Small intestine (tissue), 7 donors: ENCODE data around the gene TTLL13. TPM values are rescaled to one million over a fixed set of nuclear protein-coding genes. Genes with fewer than 3 reads are reported as not detected.

Experiments used
- DNase-seq, 2 donors: peaks; one replicate each; pipeline versions ENCODE4 v3.0.0 to v3.0.0-alpha.2; 2013
- FAIRE-seq: peaks from 2 replicates; lab custom pipeline; 2012; peaks lifted over from hg19 to GRCh38; lab: Jason Lieb, UNC
- H3K27ac ChIP-seq, 3 donors: one replicate each; pipeline ENCODE4 v1.5.1; 2013; ENCODE audit warnings: low read length in 2 of 3, mild to moderate bottlenecking in 2 of 3, control low read depth in 1 of 3, inconsistent platforms in 1 of 3, low read depth in 1 of 3, moderate library complexity in 1 of 3
- H3K27me3 ChIP-seq, 3 donors: one replicate each; pipeline ENCODE4 v1.6.1; 2013; ENCODE audit warnings: low read length in 3 of 3, inconsistent platforms in 1 of 3; ENCODE audit not compliant: control insufficient read depth in 3 of 3, insufficient read depth in 3 of 3
- H3K36me3 ChIP-seq, 3 donors: one replicate each; pipeline ENCODE4 v1.6.1; 2013; ENCODE audit warnings: low read length in 3 of 3, inconsistent platforms in 1 of 3, low read depth in 1 of 3, mild to moderate bottlenecking in 1 of 3, moderate library complexity in 1 of 3; ENCODE audit not compliant: control insufficient read depth in 3 of 3, insufficient read depth in 2 of 3
- H3K4me1 ChIP-seq, 3 donors: one replicate each; pipeline ENCODE4 v1.6.1; 2013; ENCODE audit warnings: low read length in 2 of 3, inconsistent platforms in 1 of 3, low read depth in 1 of 3, mild to moderate bottlenecking in 1 of 3, moderate library complexity in 1 of 3; ENCODE audit not compliant: control insufficient read depth in 3 of 3, insufficient read depth in 2 of 3
- H3K4me3 ChIP-seq, 3 donors: one replicate each; pipeline ENCODE4 v1.5.1; 2013; ENCODE audit warnings: low read length in 3 of 3, control low read depth in 1 of 3, inconsistent platforms in 1 of 3, low read depth in 1 of 3, mild to moderate bottlenecking in 1 of 3, moderate library complexity in 1 of 3
- H3K9me3 ChIP-seq, 2 donors: one replicate each; pipeline ENCODE4 v1.6.1; 2013; ENCODE audit warnings: low read depth in 1 of 2, low read length in 1 of 2; ENCODE audit not compliant: control insufficient read depth in 2 of 2, insufficient read depth in 1 of 2
- WGBS, 3 donors: extraction: QIAGEN DNeasy Blood & Tissue Kit; methylation state at CpG; one replicate each; pipeline ENCODE4 v1.1.7; 2013; 5-methylcytosine and 5-hydroxymethylcytosine counted together
- polyA plus RNA-seq, 4 donors: library from polyadenylated mRNA; stranded (reverse) in 3 of 4; unstranded in 1 of 4; fragments of 200-250 nt in 3 of 4; fragments of 120-200 nt in 1 of 4; gene quantifications; one replicate each; pipeline versions ENCODE4 v1.2.1 to v1.2.3, GENCODE V29; 2013
- donor health status: healthy with polysubstance abuse.
- donor health status: control.
- donor health status: control.
- donor health status: Bipolar disorder and iron deficiency.
- donor health status: healthy.

The TTLL13 gene
- polyA plus RNA-seq, 4 donors, result 0.07 to 0.45 (median 0.27) TPM; not detected in 1

- FAIRE-seq, result no peak
- WGBS, 3 donors, result 32 to 76% (median 48%) methylated on average over 5 of the region's 5 CpGs
- peak overlapping the region in 1 of 3 donors; percentile 12 for H3K27ac ChIP-seq
Measured at GRCh38 chr15:90261811-90262210, 12.5 kb downstream of the TTLL13 start.

DNA sequence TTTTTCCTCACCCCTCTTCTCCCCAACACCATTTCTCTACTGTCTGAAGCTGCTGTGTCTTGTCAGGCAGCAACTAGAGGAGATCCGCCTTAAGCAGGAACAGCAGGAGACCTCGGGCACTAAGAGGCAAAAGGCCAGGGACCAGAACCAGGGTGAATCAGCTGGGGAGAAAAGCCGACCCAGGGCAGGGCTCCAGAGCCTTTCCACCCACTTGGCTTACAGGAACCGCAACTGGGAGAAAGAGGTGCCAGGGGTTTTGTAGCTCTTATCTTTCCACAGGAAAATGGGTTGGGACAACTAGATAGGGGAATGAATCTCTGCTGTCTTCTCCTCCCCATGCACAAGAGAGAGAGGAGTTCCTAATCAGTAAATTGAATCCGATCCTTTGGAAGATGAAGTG, 13.1 kb downstream of the TTLL13 start:
- H3K36me3 ChIP-seq, result peaks cover 0 to 9% (median 0%) of the 10 kb centered on the region in 3 donors
- FAIRE-seq (no peak), DNase-seq (peak in 1 of 2 donors; percentile 24)
- peak overlapping the region in 1 of 3 donors; percentile 12 for H3K27ac ChIP-seq
- 49 to 78% (median 64%) methylated on average over 5 of the region's 5 CpGs for WGBS, 3 donors
- H3K27me3 ChIP-seq, result no peaks in the 10 kb centered on the region
- H3K4me1 ChIP-seq, result peaks cover 1 to 17% (median 4%) of the 10 kb centered on the region in 3 donors
- H3K9me3 ChIP-seq, result no peaks in the 10 kb centered on the region
- no peak overlapping the region for H3K4me3 ChIP-seq

More at GRCh38 chr15:90261811-90262210, 12.5 kb downstream of the TTLL13 start:
- Histone ChIP-seq H3K27me3 (no peaks in the 10 kb centered on the region), H3K4me3 (no peak overlapping the region), H3K36me3 (peaks cover 0 to 3% (median 0%) of the 10 kb centered on the region in 3 donors), H3K4me1 (peaks cover 0 to 12% (median 0%) of the 10 kb centered on the region in 3 donors), H3K9me3 (no peaks in the 10 kb centered on the region)
- DNase-seq, result peak in 1 of 2 donors; percentile 61

DNA sequence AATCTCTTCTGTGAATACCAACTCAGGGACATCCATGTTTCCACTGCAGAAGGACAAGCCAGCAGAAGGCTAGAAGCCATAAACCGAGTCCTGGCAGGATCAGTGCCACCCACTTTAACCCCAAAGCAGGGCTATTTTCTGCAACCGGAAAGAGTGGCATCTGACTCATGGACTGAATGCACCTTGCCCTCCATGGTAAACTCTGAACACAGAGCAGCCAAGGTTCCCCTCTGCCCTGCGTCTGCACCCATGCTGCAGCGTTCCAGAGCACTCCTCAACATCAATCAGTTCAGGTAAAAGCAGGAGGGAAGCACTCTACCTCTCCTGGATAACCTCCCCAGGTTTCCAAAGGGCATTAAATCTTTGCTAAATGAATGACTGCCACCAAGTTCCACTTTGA, 15.3 kb downstream of the TTLL13 start:
- Histone ChIP-seq H3K27ac (peak overlapping the region; percentile 93 to 99 (median 95)), H3K4me1 (peaks cover 4 to 29% (median 13%) of the 10 kb centered on the region in 3 donors), H3K4me3 (peak overlapping the region; percentile 63 to 89 (median 78)), H3K27me3 (no peaks in the 10 kb centered on the region), H3K9me3 (no peaks in the 10 kb centered on the region), H3K36me3 (peaks cover 0 to 16% (median 0%) of the 10 kb centered on the region in 3 donors)
- DNase-seq (peak; percentile 80 to 94), FAIRE-seq (no peak)
- 4 to 39% (median 16%) methylated on average over 4 of the region's 4 CpGs for WGBS, 3 donors

DNA sequence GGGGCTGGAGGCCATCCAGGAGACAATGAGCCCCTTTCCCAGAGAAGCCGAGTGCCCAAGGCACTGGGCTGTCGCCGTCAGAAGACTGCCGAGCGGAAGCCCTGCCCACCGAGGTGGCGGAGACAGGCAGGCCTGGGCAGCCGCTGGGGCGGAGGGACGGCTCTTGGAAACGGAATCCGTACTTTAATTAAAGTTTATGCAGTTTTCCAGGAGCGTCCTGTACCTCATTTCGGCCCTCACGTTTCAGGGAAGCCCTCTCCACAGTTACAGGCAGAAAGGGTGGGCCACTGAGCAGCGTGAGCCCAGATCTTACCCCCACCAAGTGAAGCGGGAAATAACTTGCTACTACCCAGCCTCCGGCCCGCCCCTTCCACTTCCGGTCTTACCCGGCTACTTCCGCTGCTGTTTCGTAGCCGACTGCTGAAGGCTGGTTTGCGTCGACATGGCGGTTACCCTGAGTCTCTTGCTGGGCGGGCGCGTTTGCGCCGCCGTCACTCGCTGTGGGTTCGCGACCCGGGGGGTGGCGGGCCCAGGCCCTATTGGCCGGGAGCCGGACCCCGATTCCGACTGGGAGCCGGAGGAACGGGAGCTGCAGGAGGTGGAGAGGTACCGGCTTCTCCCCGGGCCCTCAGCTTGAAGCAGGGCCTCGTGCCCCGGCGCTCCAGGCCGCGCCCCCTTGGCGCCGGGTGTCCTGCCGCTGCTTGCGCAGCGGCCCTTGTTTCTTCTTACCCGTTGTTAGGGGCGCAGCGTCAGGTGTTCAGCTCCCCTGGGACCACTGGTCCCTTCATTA, 16.1 kb downstream of the TTLL13 start, which contains the start of gene NGRN:
Gene NGRN (plus strand): TSS at position 402 of the 790 bp plus-strand sequence. CDS start 41 bp downstream, at position 443.
- peaks cover 0 to 19% (median 5%) of the 10 kb centered on the region in 3 donors for H3K36me3 ChIP-seq
- H3K27me3 ChIP-seq, result no peaks in the 10 kb centered on the region
- peaks cover 4 to 29% (median 13%) of the 10 kb centered on the region in 3 donors for H3K4me1 ChIP-seq
- H3K27ac ChIP-seq, result peak within 1 kb of the TSS; percentile 93 to 99 (median 95)
- DNase-seq (peak; percentile 92 to 98), FAIRE-seq (no peak)
- 0 to 1% (median 0%) methylated on average over 54 to 59 of the region's 59 CpGs for WGBS, 3 donors
- H3K9me3 ChIP-seq, result no peaks in the 10 kb centered on the region
- peak within 1 kb of the TSS; percentile 63 to 89 (median 78) for H3K4me3 ChIP-seq

DNA sequence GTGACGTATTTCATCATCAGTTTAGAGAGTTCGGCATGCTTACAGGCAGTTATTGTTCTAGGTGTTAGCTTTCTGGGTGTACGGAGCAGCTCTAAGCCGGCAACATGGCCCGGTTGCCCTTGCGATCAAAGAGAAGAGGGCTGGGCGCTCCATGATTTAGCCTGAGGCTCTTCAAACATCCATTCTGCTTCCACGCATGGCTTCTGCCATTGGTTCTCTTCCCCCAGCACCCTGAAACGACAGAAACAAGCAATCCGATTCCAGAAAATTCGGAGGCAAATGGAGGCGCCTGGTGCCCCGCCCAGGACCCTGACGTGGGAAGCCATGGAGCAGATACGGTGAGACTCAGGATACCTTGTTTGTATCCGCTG, 16.7 kb downstream of the TTLL13 start:
- H3K36me3 ChIP-seq, result peaks cover 0 to 23% (median 7%) of the 10 kb centered on the region in 3 donors
- H3K9me3 ChIP-seq, result no peaks in the 10 kb centered on the region
- FAIRE-seq (no peak), DNase-seq (peak in 1 of 2 donors; percentile 44)
- no peaks in the 10 kb centered on the region for H3K27me3 ChIP-seq
- peaks cover 4 to 29% (median 13%) of the 10 kb centered on the region in 3 donors for H3K4me1 ChIP-seq
- 0% methylated on average over 16 of the region's 16 CpGs for WGBS, 3 donors
- peak overlapping the region; percentile 63 to 89 (median 78) for H3K4me3 ChIP-seq
- H3K27ac ChIP-seq, result peak overlapping the region; percentile 93 to 99 (median 95)

DNA sequence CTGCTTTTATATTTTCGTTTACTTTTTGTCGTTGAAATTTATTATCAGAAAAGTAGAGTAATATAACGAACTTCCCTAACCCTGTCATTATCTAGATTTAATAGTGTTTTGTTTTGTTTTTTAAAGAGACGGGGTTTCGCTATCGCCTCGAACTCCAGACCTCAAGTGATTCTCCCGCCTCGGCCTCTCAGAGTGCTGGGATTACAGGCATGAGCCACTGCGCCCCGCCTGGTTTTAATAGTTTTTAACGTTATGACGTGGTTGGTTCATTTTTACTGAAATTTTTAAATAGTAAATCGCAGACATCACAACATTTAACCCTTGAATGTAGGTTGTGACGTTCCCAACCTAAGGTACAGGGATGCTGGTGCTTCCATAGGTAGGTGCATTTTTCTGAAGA, 17.1 kb downstream of the TTLL13 start:
- no peaks in the 10 kb centered on the region for H3K9me3 ChIP-seq
- no peaks in the 10 kb centered on the region for H3K27me3 ChIP-seq
- H3K36me3 ChIP-seq, result peaks cover 0 to 28% (median 8%) of the 10 kb centered on the region in 3 donors
- 2 to 8% (median 2%) methylated on average over 15 of the region's 15 CpGs for WGBS, 3 donors
- peaks cover 4 to 29% (median 13%) of the 10 kb centered on the region in 3 donors for H3K4me1 ChIP-seq
- FAIRE-seq, result no peak
- DNase-seq, result peak; percentile 31 to 38
- H3K27ac ChIP-seq, result peak overlapping the region; percentile 93 to 99 (median 95)
- peak overlapping the region; percentile 27 to 89 (median 63) for H3K4me3 ChIP-seq

- no peak for FAIRE-seq
- Histone ChIP-seq H3K27ac (peak overlapping the region in 1 of 3 donors; percentile 17), H3K9me3 (no peaks in the 10 kb centered on the region), H3K36me3 (peaks cover 3 to 34% (median 19%) of the 10 kb centered on the region in 3 donors), H3K4me3 (no peak overlapping the region), H3K27me3 (no peaks in the 10 kb centered on the region), H3K4me1 (peaks cover 4 to 29% (median 13%) of the 10 kb centered on the region in 3 donors)
- peak; percentile 33 to 53 for DNase-seq
- 8 to 46% (median 33%) methylated on average over 1 of the region's 1 CpG for WGBS, 3 donors
Measured at GRCh38 chr15:90268415-90268814, 19.1 kb downstream of the TTLL13 start.

DNA sequence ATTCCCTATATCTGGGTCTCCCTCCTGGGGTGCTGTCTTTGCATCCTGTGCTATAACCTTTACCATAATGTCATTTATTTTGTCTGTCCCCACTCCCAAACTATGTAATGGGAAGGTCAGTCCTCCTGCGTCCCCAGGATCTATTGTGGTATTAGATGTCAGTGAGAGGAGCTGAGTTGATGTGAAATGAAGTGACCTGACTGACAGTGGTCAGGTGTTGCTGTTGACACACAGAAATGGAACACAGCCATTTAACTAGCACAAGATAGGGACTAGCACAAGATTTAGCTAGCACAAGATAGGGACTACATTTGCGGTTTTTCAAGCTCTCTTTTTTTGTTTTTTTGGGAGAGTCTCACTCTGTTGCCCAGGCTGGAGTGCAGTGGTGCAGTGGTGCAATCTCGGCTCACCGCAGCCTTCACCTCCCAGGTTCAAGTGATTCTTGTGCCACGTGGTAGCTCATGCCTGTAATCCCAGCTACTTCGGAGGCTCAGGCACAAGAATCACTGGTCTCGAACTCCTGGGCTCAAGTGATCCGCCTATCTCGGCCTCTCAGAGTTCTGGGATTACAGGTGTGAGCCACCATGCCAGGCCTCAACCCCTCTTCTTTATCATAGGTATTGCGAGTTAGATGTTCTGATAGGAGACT, 21.3 kb downstream of the TTLL13 start:
- WGBS, 3 donors, result 81 to 91% (median 83%) methylated on average over 10 of the region's 10 CpGs
- Histone ChIP-seq H3K4me3 (no peak overlapping the region), H3K36me3 (peaks cover 3 to 52% (median 25%) of the 10 kb centered on the region in 3 donors), H3K27me3 (no peaks in the 10 kb centered on the region), H3K9me3 (no peaks in the 10 kb centered on the region), H3K4me1 (peaks cover 4 to 17% (median 13%) of the 10 kb centered on the region in 3 donors), H3K27ac (no peak overlapping the region)
- FAIRE-seq, result no peak
- no peak for DNase-seq
